ENCODE data around the gene SERPINA7. TPM values are rescaled to one million over a fixed set of nuclear protein-coding genes. Genes with fewer than 3 reads are reported as not detected.

The SERPINA7 gene
- total and polyA plus RNA-seq, 2 of the 13 experiments (the other 11 are each of a cell fraction or from before 2014, with no cell fraction given), result 315 to 456 TPM

DNA sequence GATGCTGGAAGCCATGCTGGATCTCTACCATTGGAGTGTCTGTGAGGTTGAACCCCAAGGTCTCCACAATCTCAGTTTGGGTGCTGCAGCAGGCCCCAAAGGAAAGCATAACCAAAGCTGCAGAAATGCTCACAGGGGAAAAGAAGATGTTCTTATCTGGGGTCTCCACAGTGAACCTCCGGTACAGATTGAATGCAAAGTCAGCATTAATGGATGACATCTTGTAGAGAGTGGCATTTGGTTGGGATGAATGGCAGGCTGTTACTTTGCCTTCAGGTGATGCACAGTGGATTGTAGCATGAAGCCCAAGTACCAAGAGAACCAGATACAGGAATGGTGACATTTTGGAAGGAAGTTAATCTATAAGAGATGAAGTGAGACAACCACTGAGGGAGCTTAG is 1.8 kb downstream of the SERPINA7 start:
- in situ Hi-C loops (cut with HindIII; ENCODE audit: extremely low pct_ligation_motif_present, low pct_unique_long_range_greater_than_20kb) (no loop called here), intact Hi-C loops (cut with micrococcal nuclease; ENCODE audit: unreplicated experiment) (no loop called here)
- CTCF ChIA-PET (ENCODE audit: low intra/inter-chr PET ratio, low total read pairs), result no interaction called here
- BruUV-seq (replicated peaks), result no TSS peak
- Histone ChIP-seq H3K79me2 (ENCODE audit: insufficient read depth, low read length) (peaks cover 30% of the 10 kb centered on the region), H2AFZ (ENCODE audit: low read length) (no peak overlapping the region), H3K9me3 (ENCODE audit: low read length) (no peaks in the 10 kb centered on the region), H3K4me2 (ENCODE audit: low read depth, low read length) (peak overlapping the region; percentile 83), H3K9ac (ENCODE audit: insufficient read depth, low read depth, low read length) (peak overlapping the region; percentile 64; the same call in 1 of the 2 replicates), H3K27ac (ENCODE audit: extremely low read length, insufficient read depth, low read length) (peak overlapping the region; percentile 86), H4K20me1 (ENCODE audit: insufficient read depth, low read length) (no peaks in the 10 kb centered on the region), H3K4me1 (ENCODE audit: insufficient read depth, low read length) (peaks cover 64% of the 10 kb centered on the region), H3K36me3 (replicated peaks in 1 of 2; ENCODE audit: control insufficient read depth in 1 of 2, insufficient read depth in 2 of 2, low read length in 2 of 2) (peaks cover 3 to 22% of the 10 kb centered on the region in 2 experiments; a peak in 3 of 5 replicates), H3K4me3 (replicated peaks in 1 of 3; ENCODE audit: insufficient read depth in 1 of 3, low read depth in 2 of 3, low read length in 3 of 3) (peak overlapping the region; percentile 65 to 75 (median 69)), H3K27me3 (ENCODE audit: control insufficient read depth in 1 of 2, insufficient read depth in 2 of 2, low read length in 2 of 2) (no peaks in the 10 kb centered on the region)
- 67% methylated on average over 1 of the region's 1 CpG for WGBS (ENCODE audit: low lambda C conversion rate)
- TF ChIP-seq MAFK (conservative IDR thresholded peaks at IDR 0.05 in 1 of 2, IDR thresholded peaks at IDR 0.05 in 1 of 2; ENCODE audit: low read length in 2 of 2) (peak; percentile 87 to 91), SRSF4 (IDR thresholded peaks at IDR 0.05; ENCODE audit: low read depth, low read length, poor library complexity, severe bottlenecking) (no peak), RBAK (CRISPR knock-in tag; IDR thresholded peaks at IDR 0.05) (no peak), ZNF44 (CRISPR knock-in tag; IDR thresholded peaks at IDR 0.05) (no peak), MAFF (IDR thresholded peaks at IDR 0.05; ENCODE audit: low read depth, low read length) (peak; percentile 90), HDAC6 (IDR thresholded peaks at IDR 0.05; ENCODE audit: low read depth, low read length) (no peak)
- TF ChIP-seq, protein P1, sequence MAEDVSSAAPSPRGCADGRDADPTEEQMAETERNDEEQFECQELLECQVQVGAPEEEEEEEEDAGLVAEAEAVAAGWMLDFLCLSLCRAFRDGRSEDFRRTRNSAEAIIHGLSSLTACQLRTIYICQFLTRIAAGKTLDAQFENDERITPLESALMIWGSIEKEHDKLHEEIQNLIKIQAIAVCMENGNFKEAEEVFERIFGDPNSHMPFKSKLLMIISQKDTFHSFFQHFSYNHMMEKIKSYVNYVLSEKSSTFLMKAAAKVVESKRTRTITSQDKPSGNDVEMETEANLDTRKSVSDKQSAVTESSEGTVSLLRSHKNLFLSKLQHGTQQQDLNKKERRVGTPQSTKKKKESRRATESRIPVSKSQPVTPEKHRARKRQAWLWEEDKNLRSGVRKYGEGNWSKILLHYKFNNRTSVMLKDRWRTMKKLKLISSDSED (CRISPR knock-in tag; IDR thresholded peaks at IDR 0.05), result no peak
- ATAC-seq (no peak), FAIRE-seq (no peak), DNase-seq (ENCODE audit: low spot score) (no peak)
- POLR2A ChIA-PET, result no interaction called here

DNA sequence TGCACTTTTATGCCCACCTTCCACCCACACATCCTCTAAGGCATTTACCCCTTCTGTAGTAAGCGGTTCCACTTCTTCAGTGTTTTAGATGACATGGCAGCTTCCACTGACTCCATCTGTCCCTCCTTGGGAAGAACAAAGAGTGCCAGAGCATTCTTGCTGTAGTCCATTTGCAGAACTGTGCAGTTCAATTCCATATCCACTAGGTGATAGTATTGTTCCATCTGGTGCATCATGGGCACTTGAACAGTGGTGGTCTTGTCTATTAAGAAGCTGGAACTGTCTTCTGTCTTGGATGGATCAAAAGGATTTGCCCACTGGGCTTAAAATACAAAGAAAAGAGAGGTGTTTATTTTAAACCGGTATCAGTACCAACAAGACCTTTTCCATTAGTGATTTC is 3.5 kb downstream of the SERPINA7 start:
- peak overlapping the region; percentile 26 for H3K27ac ChIP-seq (ENCODE audit: extremely low read length, insufficient read depth, low read length)
- in situ Hi-C loops (cut with HindIII; ENCODE audit: extremely low pct_ligation_motif_present, low pct_unique_long_range_greater_than_20kb) (no loop called here), intact Hi-C loops (cut with micrococcal nuclease; ENCODE audit: unreplicated experiment) (no loop called here)
- H3K27me3 ChIP-seq (ENCODE audit: control insufficient read depth in 1 of 2, insufficient read depth in 2 of 2, low read length in 2 of 2), result no peaks in the 10 kb centered on the region
- H3K4me1 ChIP-seq (ENCODE audit: insufficient read depth, low read length), result peaks cover 53% of the 10 kb centered on the region
- H2AFZ ChIP-seq (ENCODE audit: low read length), result no peak overlapping the region
- H3K9ac ChIP-seq (ENCODE audit: insufficient read depth, low read depth, low read length), result 0 out of 2 replicates have a peak overlapping the region, but pooled peaks have one; percentile 27
- peaks cover 3 to 22% of the 10 kb centered on the region in 2 experiments; a peak in 3 of 5 replicates for H3K36me3 ChIP-seq (replicated peaks in 1 of 2; ENCODE audit: control insufficient read depth in 1 of 2, insufficient read depth in 2 of 2, low read length in 2 of 2)
- H4K20me1 ChIP-seq (ENCODE audit: insufficient read depth, low read length), result no peaks in the 10 kb centered on the region
- H3K9me3 ChIP-seq (ENCODE audit: low read length), result no peaks in the 10 kb centered on the region
- ChIA-PET POLR2A (no interaction called here), CTCF (ENCODE audit: low intra/inter-chr PET ratio, low total read pairs) (interaction anchor here (1.8 kb wide), 1 partner anchor 60 kb away, joined by 5 read pairs; no protein-coding TSS in a partner anchor)
- peak overlapping the region; percentile 83 for H3K4me2 ChIP-seq (ENCODE audit: low read depth, low read length)
- peak overlapping the region; percentile 65 to 75 (median 69); a peak in 5 of 6 replicates for H3K4me3 ChIP-seq (replicated peaks in 1 of 3; ENCODE audit: insufficient read depth in 1 of 3, low read depth in 2 of 3, low read length in 3 of 3)
- peaks cover 30% of the 10 kb centered on the region for H3K79me2 ChIP-seq (ENCODE audit: insufficient read depth, low read length)
- peak; percentile 23 for FAIRE-seq
- 79% methylated on average over 2 of the region's 2 CpGs for WGBS (ENCODE audit: low lambda C conversion rate)
- peak; percentile 8 for DNase-seq (ENCODE audit: low spot score)
- BruUV-seq (replicated peaks), result no TSS peak
- 0 out of 3 replicates have a peak, but pooled peaks have one; percentile 14 for ATAC-seq
- TF ChIP-seq ZNF468 (CRISPR knock-in tag; IDR thresholded peaks at IDR 0.05) (no peak), SOX6 (IDR thresholded peaks at IDR 0.05) (no peak), SOX6 (CRISPR knock-in tag; IDR thresholded peaks at IDR 0.05) (peak; percentile 28; the same call in 1 of the 2 replicates), NCOA5 (CRISPR knock-in tag; IDR thresholded peaks at IDR 0.05) (no peak), STAG1 (CRISPR knock-in tag; IDR thresholded peaks at IDR 0.05) (peak; percentile 68), SOX5 (CRISPR knock-in tag; IDR thresholded peaks at IDR 0.05; ENCODE audit: borderline replicate concordance) (peak; percentile 17; the same call in 1 of the 2 replicates), ZNF430 (CRISPR knock-in tag; IDR thresholded peaks at IDR 0.05) (no peak)
- TF ChIP-seq, protein P2, sequence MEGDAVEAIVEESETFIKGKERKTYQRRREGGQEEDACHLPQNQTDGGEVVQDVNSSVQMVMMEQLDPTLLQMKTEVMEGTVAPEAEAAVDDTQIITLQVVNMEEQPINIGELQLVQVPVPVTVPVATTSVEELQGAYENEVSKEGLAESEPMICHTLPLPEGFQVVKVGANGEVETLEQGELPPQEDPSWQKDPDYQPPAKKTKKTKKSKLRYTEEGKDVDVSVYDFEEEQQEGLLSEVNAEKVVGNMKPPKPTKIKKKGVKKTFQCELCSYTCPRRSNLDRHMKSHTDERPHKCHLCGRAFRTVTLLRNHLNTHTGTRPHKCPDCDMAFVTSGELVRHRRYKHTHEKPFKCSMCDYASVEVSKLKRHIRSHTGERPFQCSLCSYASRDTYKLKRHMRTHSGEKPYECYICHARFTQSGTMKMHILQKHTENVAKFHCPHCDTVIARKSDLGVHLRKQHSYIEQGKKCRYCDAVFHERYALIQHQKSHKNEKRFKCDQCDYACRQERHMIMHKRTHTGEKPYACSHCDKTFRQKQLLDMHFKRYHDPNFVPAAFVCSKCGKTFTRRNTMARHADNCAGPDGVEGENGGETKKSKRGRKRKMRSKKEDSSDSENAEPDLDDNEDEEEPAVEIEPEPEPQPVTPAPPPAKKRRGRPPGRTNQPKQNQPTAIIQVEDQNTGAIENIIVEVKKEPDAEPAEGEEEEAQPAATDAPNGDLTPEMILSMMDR (CRISPR knock-in tag; IDR thresholded peaks at IDR 0.05), result peak; percentile 72
- TF ChIP-seq, protein P3, sequence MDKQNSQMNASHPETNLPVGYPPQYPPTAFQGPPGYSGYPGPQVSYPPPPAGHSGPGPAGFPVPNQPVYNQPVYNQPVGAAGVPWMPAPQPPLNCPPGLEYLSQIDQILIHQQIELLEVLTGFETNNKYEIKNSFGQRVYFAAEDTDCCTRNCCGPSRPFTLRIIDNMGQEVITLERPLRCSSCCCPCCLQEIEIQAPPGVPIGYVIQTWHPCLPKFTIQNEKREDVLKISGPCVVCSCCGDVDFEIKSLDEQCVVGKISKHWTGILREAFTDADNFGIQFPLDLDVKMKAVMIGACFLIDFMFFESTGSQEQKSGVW (CRISPR knock-in tag; IDR thresholded peaks at IDR 0.05; ENCODE audit: borderline replicate concordance), result no peak

Data from HepG2 (cell line).